Right lobe of liver (tissue), 6 donors: ENCODE data around the gene RPL32. TPM values are rescaled to one million over a fixed set of nuclear protein-coding genes. Genes with fewer than 3 reads are reported as not detected.
"Not testable (repeated sequence)": the region's sequence is repeated elsewhere in the genome, so short reads cannot be mapped to it uniquely, and the experiment has no call there.

Experiments used
- ATAC-seq, 4 donors: fragments of 200-7000 bp; cut with Tn5 transposase; one replicate each; pipeline ENCODE4 v1.9.1; 2020; ENCODE audit warnings: mild to moderate bottlenecking in 4 of 4, moderate library complexity in 4 of 4
- DNase-seq, 3 donors: peaks; one replicate each; pipeline ENCODE4 v3.0.0-alpha.2; 2020
- H3K27ac ChIP-seq, 3 donors: fragments of 200-600 bp; one replicate each; pipeline ENCODE4 v1.8.0; 2022
- H3K27me3 ChIP-seq, 2 donors: fragments of 200-600 bp; one replicate each; pipeline ENCODE4 v1.8.0; 2022
- H3K36me3 ChIP-seq, 4 donors: fragments of 200-600 bp; sonication (generic) in 1 of 4; one replicate each; pipeline versions ENCODE4 v1.5.1 to v1.8.0; 2017 to 2022; ENCODE audit warnings: control low read depth in 1 of 4
- H3K4me1 ChIP-seq, 4 donors: fragments of 200-600 bp; sonication (generic) in 1 of 4; one replicate each; pipeline versions ENCODE4 v1.5.1 to v1.8.0; 2017 to 2022; ENCODE audit warnings: control low read depth in 1 of 4
- H3K4me3 ChIP-seq, 3 donors: fragments of 200-600 bp; one replicate each; pipeline ENCODE4 v1.8.0; 2022
- H3K9me3 ChIP-seq, 4 donors: fragments of 200-600 bp; sonication (generic) in 1 of 4; one replicate each; pipeline versions ENCODE4 v1.5.1 to v1.8.0; 2017 to 2022; ENCODE audit warnings: control low read depth in 1 of 4
- POLR2A ChIP-seq: fragments of 450-650 bp; IDR thresholded peaks from one replicate; pipeline ENCODE4 v1.6.1; 2017; ENCODE audit warnings: antibody characterized with exemption, mild to moderate bottlenecking
- WGBS: methylation state at CpG from one replicate; pipeline ENCODE4 v1.1.6; 2018; ENCODE audit warnings: low coverage, low lambda C conversion rate; ENCODE audit not compliant: insufficient coverage; ENCODE audit errors: missing lambda C conversion rate; 5-methylcytosine and 5-hydroxymethylcytosine counted together
- intact Hi-C, 2 donors: fragments of 100-400 bp; cut with DNase I; formaldehyde crosslinking; loops; one replicate each; pipeline versions ENCODE4 v1.11.2 to v1.14.1; 2022
- total RNA-seq, 6 experiments: library from RNA; depleted of rRNA in 2 of 6; stranded (reverse); fragments of >200 nt in 2 of 6; fragmentation: NEBNext Ultra II Directional in 3 of 6; extraction: Animal tissue kit (Norgen Biotek cat#: 25700) in 3 of 6; gene quantifications; one replicate each; pipeline versions ENCODE4 v1.1.0 to v1.2.4, GENCODE V29; 2016 to 2023
- TF ChIP-seq, protein P1 (sequence below), 4 donors: fragments of 200-600 bp in 3 of 4; fragments of 450-650 bp in 1 of 4; IDR thresholded peaks; one replicate each; pipeline versions ENCODE4 v1.5.1 to v1.8.0; 2016 to 2022; ENCODE audit warnings: antibody characterized with exemption in 4 of 4, mild to moderate bottlenecking in 2 of 4
- donor health status: DM: no; HTN: yes; CAD: no.
- donor health status: DM: no; HTN: no; CAD: no.
- donor health status: DM: no; HTN: no; CAD: no.
- donor health status: DM: no; HTN: yes; CAD: no.
- donor health status: DM: no; HTN: yes; CAD: no.

RPL32 gene
- total RNA-seq, 6 experiments from 2014 or later = 322 to 555 (median 472) TPM

DNA sequence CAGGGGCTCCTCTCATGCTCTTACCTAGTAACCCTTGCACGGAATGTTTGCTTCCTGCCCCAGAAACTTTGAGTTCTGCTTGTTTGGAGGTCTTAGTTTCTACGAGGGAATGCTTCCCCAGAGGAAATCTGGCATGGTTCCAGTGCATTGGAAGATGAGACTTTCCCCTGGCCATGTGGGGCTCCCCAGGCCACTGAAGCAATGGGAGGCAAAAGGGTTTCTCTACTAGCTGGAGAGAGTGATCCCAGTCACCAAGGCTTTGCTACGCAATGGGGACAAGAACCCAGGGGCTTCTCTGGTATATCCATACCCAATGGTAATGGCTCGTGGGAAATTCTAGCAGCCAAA lies 44.2 kb upstream of the RPL32 start:
- 68% methylated on average over 4 of the region's 4 CpGs for WGBS
- no peak for ATAC-seq
- Histone ChIP-seq H3K27me3 (no peaks in the 10 kb centered on the region), H3K36me3 (no peaks in the 10 kb centered on the region), H3K9me3 (no peaks in the 10 kb centered on the region), H3K4me1 (no peaks in the 10 kb centered on the region), H3K27ac (no peak overlapping the region), H3K4me3 (no peak overlapping the region)
- intact Hi-C loops = no loop called here
- no peak for DNase-seq
- no peak for TF ChIP-seq POLR2A
- TF ChIP-seq, protein P1, sequence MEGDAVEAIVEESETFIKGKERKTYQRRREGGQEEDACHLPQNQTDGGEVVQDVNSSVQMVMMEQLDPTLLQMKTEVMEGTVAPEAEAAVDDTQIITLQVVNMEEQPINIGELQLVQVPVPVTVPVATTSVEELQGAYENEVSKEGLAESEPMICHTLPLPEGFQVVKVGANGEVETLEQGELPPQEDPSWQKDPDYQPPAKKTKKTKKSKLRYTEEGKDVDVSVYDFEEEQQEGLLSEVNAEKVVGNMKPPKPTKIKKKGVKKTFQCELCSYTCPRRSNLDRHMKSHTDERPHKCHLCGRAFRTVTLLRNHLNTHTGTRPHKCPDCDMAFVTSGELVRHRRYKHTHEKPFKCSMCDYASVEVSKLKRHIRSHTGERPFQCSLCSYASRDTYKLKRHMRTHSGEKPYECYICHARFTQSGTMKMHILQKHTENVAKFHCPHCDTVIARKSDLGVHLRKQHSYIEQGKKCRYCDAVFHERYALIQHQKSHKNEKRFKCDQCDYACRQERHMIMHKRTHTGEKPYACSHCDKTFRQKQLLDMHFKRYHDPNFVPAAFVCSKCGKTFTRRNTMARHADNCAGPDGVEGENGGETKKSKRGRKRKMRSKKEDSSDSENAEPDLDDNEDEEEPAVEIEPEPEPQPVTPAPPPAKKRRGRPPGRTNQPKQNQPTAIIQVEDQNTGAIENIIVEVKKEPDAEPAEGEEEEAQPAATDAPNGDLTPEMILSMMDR (IDR thresholded peaks at IDR 0.05) = no peak

- 90% methylated on average over 17 of the region's 20 CpGs for WGBS
These were observed 43.6 kb upstream of the RPL32 start for GRCh38 chr3:12884790-12885582.

DNA sequence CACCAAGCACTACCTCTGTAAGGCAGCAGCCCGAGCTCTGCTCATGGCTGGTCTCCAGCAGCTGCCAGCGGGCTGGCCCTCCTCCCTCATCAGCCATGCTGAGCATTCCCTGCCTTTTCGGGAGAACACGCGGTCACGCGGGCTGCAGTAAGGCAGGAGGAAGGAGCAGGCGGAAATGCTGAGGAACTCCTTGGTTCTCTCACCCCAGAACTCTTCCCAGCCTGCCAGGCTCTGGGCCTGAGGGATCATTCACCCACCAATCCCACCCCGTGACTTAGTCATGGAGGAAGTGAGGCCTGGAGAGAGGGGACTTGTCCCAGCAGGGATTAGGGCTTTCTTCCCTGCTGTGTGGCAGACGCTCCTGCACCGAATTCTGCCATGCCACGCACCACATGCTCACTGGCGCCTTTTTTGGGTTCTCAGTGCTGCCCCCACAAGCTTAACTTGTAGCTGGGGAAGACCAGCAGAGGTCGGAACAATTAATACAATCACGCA lies 42.9 kb upstream of the RPL32 start:
- no peaks in the 10 kb centered on the region for H3K4me1 ChIP-seq
- no peak for DNase-seq
- no peaks in the 10 kb centered on the region for H3K9me3 ChIP-seq
- 75% methylated on average over 4 of the region's 15 CpGs for WGBS
- H3K36me3 ChIP-seq = no peaks in the 10 kb centered on the region
- no peak overlapping the region for H3K27ac ChIP-seq
- no peaks in the 10 kb centered on the region for H3K27me3 ChIP-seq
- intact Hi-C loops = no loop called here
- H3K4me3 ChIP-seq = no peak overlapping the region
- ATAC-seq = peak in 2 of 4 donors; percentile 29 to 35
- TF ChIP-seq, protein P1 (IDR thresholded peaks at IDR 0.05) = no peak
- no peak for TF ChIP-seq POLR2A

More at GRCh38 chr3:12884790-12885582, 43.6 kb upstream of the RPL32 start:
- Histone ChIP-seq H3K4me1 (no peaks in the 10 kb centered on the region), H3K27me3 (no peaks in the 10 kb centered on the region), H3K4me3 (no peak overlapping the region), H3K36me3 (no peaks in the 10 kb centered on the region), H3K9me3 (no peaks in the 10 kb centered on the region), H3K27ac (no peak overlapping the region)
- TF ChIP-seq, protein P1 (IDR thresholded peaks at IDR 0.05) = no peak
- no peak for TF ChIP-seq POLR2A
- DNase-seq (no peak), ATAC-seq (no peak)
- intact Hi-C loops = no loop called here

GRCh38 chr3:12882336-12883310 lies 41.3 kb upstream of the RPL32 start:
- intact Hi-C loops = no loop called here
- Histone ChIP-seq H3K27ac (no peak overlapping the region), H3K27me3 (no peaks in the 10 kb centered on the region), H3K36me3 (no peaks in the 10 kb centered on the region), H3K9me3 (no peaks in the 10 kb centered on the region), H3K4me1 (no peaks in the 10 kb centered on the region), H3K4me3 (no peak overlapping the region)
- TF ChIP-seq, protein P1 (IDR thresholded peaks at IDR 0.05) = no peak
- TF ChIP-seq POLR2A = no peak
- 97% methylated on average over 17 of the region's 62 CpGs for WGBS
- DNase-seq (no peak), ATAC-seq (no peak)

- H3K27ac ChIP-seq, H3K4me3 ChIP-seq, H3K27me3 ChIP-seq, H3K9me3 ChIP-seq, ATAC-seq, H3K36me3 ChIP-seq, DNase-seq, intact Hi-C loops, H3K4me1 ChIP-seq: not testable (repeated sequence)
- 82% methylated on average over 11 of the region's 12 CpGs for WGBS
These were observed 40.5 kb upstream of the RPL32 start for GRCh38 chr3:12881858-12882257.
